Kidney epithelial cell (primary cell): ENCODE measurements around the gene TFG. TPM values are rescaled to one million over a fixed set of nuclear protein-coding genes. Genes with fewer than 3 reads are reported as not detected.

ENCODE experiments used
- DNase-seq: peaks from one replicate; pipeline ENCODE4 v3.0.0-alpha.2; 2010; ENCODE audit warnings: low read depth
- H3K27me3 ChIP-seq: 2 replicates; pipeline ENCODE4 v1.6.0; 2011; ENCODE audit warnings: low read length; ENCODE audit not compliant: control insufficient read depth, insufficient read depth
- H3K36me3 ChIP-seq: 2 replicates; pipeline ENCODE4 v1.5.1; 2011; ENCODE audit warnings: low read length; ENCODE audit not compliant: control insufficient read depth, insufficient read depth
- H3K4me3 ChIP-seq: 2 replicates; pipeline ENCODE4 v1.5.1; 2011; ENCODE audit warnings: low read depth, mild to moderate bottlenecking, control low read depth, low read length
- total RNA-seq: library from RNA; depleted of rRNA; stranded (reverse); fragments of >200 nt; gene quantifications from 2 replicates; pipeline ENCODE4 v1.2.3, GENCODE V29; 2015
- TF ChIP-seq, protein P1 (sequence below): IDR thresholded peaks from 2 replicates; pipeline ENCODE4 v1.5.1; 2011; ENCODE audit warnings: mild to moderate bottlenecking, moderate library complexity, low read length, control low read depth, inconsistent platforms; ENCODE audit not compliant: insufficient read depth, poor library complexity, severe bottlenecking

TFG gene
- total RNA-seq, 1 donor from 2014 or later = 116 TPM

DNA sequence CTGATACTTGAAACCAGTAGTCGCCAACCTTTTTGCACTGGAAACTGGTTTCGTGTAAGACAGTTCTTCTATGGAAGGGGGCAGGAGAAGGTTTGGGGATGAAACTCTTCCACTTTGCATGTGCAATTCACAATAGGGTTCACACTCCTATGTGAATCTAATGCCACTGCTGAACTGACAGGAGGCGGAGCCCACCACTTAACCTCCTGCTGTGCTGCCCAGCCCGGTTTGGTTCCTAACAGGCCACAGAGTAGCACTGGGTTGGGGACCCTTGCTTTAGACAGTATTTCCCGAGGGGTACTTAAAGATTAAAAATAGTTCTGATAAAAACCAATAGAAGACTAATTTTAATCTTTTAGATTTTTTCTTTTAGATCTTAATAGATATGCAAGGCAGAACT, 11.1 kb downstream of the TFG start:
- no peak overlapping the region for H3K4me3 ChIP-seq
- no peak for DNase-seq
- peaks cover 3% of the 10 kb centered on the region for H3K36me3 ChIP-seq
- H3K27me3 ChIP-seq = no peaks in the 10 kb centered on the region
- TF ChIP-seq, protein P1, sequence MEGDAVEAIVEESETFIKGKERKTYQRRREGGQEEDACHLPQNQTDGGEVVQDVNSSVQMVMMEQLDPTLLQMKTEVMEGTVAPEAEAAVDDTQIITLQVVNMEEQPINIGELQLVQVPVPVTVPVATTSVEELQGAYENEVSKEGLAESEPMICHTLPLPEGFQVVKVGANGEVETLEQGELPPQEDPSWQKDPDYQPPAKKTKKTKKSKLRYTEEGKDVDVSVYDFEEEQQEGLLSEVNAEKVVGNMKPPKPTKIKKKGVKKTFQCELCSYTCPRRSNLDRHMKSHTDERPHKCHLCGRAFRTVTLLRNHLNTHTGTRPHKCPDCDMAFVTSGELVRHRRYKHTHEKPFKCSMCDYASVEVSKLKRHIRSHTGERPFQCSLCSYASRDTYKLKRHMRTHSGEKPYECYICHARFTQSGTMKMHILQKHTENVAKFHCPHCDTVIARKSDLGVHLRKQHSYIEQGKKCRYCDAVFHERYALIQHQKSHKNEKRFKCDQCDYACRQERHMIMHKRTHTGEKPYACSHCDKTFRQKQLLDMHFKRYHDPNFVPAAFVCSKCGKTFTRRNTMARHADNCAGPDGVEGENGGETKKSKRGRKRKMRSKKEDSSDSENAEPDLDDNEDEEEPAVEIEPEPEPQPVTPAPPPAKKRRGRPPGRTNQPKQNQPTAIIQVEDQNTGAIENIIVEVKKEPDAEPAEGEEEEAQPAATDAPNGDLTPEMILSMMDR = no peak

DNA sequence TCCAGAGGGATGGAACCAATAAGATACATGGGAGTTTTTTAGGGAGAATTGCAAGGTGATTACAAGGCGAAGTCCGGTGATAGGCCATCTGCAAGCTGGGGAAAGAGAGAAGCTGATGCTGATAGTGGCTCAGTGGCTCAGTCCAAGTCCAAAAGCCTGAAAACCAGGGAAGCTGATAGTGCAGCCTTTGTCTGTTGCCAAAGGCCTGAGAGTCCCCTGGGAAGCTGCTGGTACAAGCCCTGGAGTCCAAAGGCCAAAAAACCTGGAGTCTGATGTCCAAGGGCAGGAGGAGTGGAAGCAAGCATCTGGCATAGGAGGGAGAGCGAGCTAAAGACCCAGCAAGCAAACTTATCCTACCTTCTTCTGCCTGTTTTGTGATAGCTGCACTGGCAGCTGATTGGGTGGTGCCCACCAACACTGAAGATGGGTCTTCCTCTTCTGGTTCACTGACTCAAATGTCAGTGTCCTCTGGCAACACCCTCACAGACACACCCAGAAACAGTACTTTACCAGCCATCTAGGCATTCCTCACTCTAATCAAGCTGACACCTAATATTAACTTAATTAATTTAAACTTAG, 16.7 kb downstream of the TFG start:
- no peaks in the 10 kb centered on the region for H3K27me3 ChIP-seq
- no peak for DNase-seq
- TF ChIP-seq, protein P1 = no peak
- no peak overlapping the region for H3K4me3 ChIP-seq
- peaks cover 3% of the 10 kb centered on the region for H3K36me3 ChIP-seq

DNA sequence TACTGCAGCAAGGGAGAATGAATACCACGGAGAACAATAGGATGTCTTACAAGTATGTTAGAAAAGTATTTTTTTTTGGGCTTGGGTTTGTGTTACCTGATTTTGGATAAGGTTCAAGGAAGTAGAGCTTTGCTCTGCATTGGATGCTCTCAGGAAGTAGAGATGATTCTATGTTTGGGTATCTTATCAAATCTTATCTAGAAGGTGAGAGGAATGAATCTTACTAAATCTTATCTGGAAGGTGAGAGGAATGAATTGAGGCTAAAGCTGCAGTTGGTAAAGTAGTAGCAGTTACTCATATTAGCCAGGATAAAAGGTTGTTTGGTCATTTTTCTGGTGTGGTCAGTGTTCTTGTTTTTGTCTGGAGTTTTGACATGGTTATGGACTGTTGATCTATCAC, 17.4 kb downstream of the TFG start:
- Histone ChIP-seq H3K36me3 (peaks cover 1% of the 10 kb centered on the region), H3K27me3 (no peaks in the 10 kb centered on the region), H3K4me3 (no peak overlapping the region)
- TF ChIP-seq, protein P1 = no peak
- DNase-seq = no peak

DNA sequence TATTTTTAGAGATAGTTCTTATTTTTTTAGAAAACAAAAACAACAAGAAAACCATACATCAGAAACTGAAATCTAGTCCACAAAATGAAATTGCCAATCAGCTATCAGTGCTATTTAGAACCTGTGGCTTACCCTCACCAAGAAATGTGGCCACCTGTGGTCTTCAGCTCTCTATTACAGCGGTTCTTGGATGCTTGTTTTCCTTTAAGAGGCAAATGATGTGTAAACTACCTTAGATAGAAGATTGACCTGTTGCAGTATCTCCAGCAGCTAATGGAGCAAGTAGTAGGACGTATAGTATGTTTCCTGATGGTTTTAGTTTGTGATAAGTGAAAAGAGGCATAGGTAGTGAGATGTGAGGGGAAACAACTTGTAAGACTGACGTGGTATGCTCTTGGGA, 21.2 kb downstream of the TFG start:
- Histone ChIP-seq H3K27me3 (no peaks in the 10 kb centered on the region), H3K4me3 (no peak overlapping the region), H3K36me3 (peaks cover 1% of the 10 kb centered on the region)
- no peak for DNase-seq
- TF ChIP-seq, protein P1 = no peak

DNA sequence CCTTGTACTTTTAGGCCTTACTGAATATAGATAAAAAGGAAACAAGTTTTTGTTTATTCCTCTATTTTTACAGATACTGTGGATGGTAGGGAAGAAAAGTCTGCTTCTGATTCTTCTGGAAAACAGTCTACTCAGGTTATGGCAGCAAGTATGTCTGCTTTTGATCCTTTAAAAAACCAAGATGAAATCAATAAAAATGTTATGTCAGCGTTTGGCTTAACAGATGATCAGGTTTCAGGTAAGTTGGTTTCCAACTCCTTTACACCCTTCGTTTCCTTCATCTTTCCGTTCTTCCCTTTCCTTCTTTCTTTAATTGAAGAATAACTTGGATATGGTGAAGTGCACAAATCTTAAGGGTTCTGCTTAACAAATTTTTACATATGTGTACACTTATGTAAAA, 23.1 kb downstream of the TFG start:
- no peaks in the 10 kb centered on the region for H3K27me3 ChIP-seq
- no peaks in the 10 kb centered on the region for H3K36me3 ChIP-seq
- no peak for DNase-seq
- no peak overlapping the region for H3K4me3 ChIP-seq
- TF ChIP-seq, protein P1 = no peak

DNA sequence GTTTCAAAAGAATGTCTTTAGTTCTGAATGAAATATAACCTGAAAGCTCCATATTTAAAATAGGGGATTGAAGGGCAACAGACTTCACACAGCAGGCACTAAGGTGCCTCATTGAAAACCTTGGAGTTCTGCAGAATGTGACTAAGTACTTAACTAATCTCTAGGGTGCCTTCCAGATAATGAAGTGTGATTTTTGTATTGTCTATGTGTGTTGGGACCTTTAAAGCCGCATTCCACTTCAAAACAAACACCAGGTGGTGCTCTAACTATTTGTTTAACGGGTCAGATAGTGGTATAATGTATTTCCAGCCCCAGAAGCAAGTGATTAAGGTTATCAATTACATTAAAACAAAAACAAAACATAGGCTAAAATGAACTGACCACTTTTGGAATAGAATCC, 28.0 kb downstream of the TFG start:
- Histone ChIP-seq H3K36me3 (no peaks in the 10 kb centered on the region), H3K27me3 (no peaks in the 10 kb centered on the region), H3K4me3 (no peak overlapping the region)
- DNase-seq = no peak
- TF ChIP-seq, protein P1 = peak; percentile 45
